ENCODE data around the gene MED23.

- no peak for TF ChIP-seq EZH2phosphoT487 (IDR thresholded peaks at IDR 0.05; ENCODE audit: borderline replicate concordance, low read depth)
- no peak for TF ChIP-seq CHD2 (IDR thresholded peaks at IDR 0.05; ENCODE audit: low read length, partially characterized antibody)
Observed at GRCh38 chr6:131547488-131547887, 80.6 kb downstream of the MED23 start.

Data from SK-N-SH (cell line).